ENCODE results near the gene ITGB1.
A peak's percentile ranks its signal among the peaks of the same experiment; 100 is the strongest.

ITGB1 gene

GRCh38 chr10:32970910-32971309 lies 12.9 kb upstream of the ITGB1 start:
- H3K4me1 ChIP-seq (ENCODE audit: control insufficient read depth in 2 of 2, insufficient read depth in 2 of 2, low read length in 2 of 2), result peaks cover 0 to 20% of the 10 kb centered on the region in 2 donors
- no peaks in the 10 kb centered on the region for H3K36me3 ChIP-seq (ENCODE audit: control insufficient read depth in 2 of 2, insufficient read depth in 2 of 2, low read length in 2 of 2)
- H3K27ac ChIP-seq (ENCODE audit: low read depth in 2 of 2, low read length in 2 of 2), result peak overlapping the region; percentile 71 to 76
- H3K27me3 ChIP-seq (ENCODE audit: control insufficient read depth in 2 of 2, insufficient read depth in 2 of 2, low read length in 2 of 2), result no peaks in the 10 kb centered on the region
- H3K4me3 ChIP-seq (ENCODE audit: low read length in 2 of 2), result peak overlapping the region in 1 of 2 donors; percentile 23
- H3K9ac ChIP-seq (ENCODE audit: low read depth in 1 of 2, low read length in 2 of 2), result no peak overlapping the region
- no peaks in the 10 kb centered on the region for H3K9me3 ChIP-seq (ENCODE audit: control insufficient read depth in 2 of 2, low read length in 2 of 2)

- H3K27ac ChIP-seq (ENCODE audit: low read depth in 2 of 2, low read length in 2 of 2), result no peak overlapping the region
- H3K9me3 ChIP-seq (ENCODE audit: control insufficient read depth in 2 of 2, low read length in 2 of 2), result no peaks in the 10 kb centered on the region
- H3K36me3 ChIP-seq (ENCODE audit: control insufficient read depth in 2 of 2, insufficient read depth in 2 of 2, low read length in 2 of 2), result no peaks in the 10 kb centered on the region
- H3K9ac ChIP-seq (ENCODE audit: low read depth in 1 of 2, low read length in 2 of 2), result no peak overlapping the region
- no peak overlapping the region for H3K4me3 ChIP-seq (ENCODE audit: low read length in 2 of 2)
- H3K27me3 ChIP-seq (ENCODE audit: control insufficient read depth in 2 of 2, insufficient read depth in 2 of 2, low read length in 2 of 2), result no peaks in the 10 kb centered on the region
- H3K4me1 ChIP-seq (ENCODE audit: control insufficient read depth in 2 of 2, insufficient read depth in 2 of 2, low read length in 2 of 2), result peaks cover 4 to 10% of the 10 kb centered on the region in 2 donors
These were observed 6.2 kb upstream of the ITGB1 start for GRCh38 chr10:32964270-32964669.

- Histone ChIP-seq H3K36me3 (ENCODE audit: control insufficient read depth in 2 of 2, insufficient read depth in 2 of 2, low read length in 2 of 2) (no peaks in the 10 kb centered on the region), H3K4me1 (ENCODE audit: control insufficient read depth in 2 of 2, insufficient read depth in 2 of 2, low read length in 2 of 2) (peaks cover 6 to 12% of the 10 kb centered on the region in 2 donors), H3K9me3 (ENCODE audit: control insufficient read depth in 2 of 2, low read length in 2 of 2) (no peaks in the 10 kb centered on the region), H3K27ac (ENCODE audit: low read depth in 2 of 2, low read length in 2 of 2) (no peak overlapping the region), H3K4me3 (ENCODE audit: low read length in 2 of 2) (no peak overlapping the region), H3K27me3 (ENCODE audit: control insufficient read depth in 2 of 2, insufficient read depth in 2 of 2, low read length in 2 of 2) (no peaks in the 10 kb centered on the region), H3K9ac (ENCODE audit: low read depth in 1 of 2, low read length in 2 of 2) (no peak overlapping the region)
These were observed 5.1 kb upstream of the ITGB1 start for GRCh38 chr10:32963096-32963495.

GRCh38 chr10:32962521-32962920 lies 4.5 kb upstream of the ITGB1 start:
- no peak overlapping the region for H3K27ac ChIP-seq (ENCODE audit: low read depth in 2 of 2, low read length in 2 of 2)
- H3K27me3 ChIP-seq (ENCODE audit: control insufficient read depth in 2 of 2, insufficient read depth in 2 of 2, low read length in 2 of 2), result no peaks in the 10 kb centered on the region
- H3K36me3 ChIP-seq (ENCODE audit: control insufficient read depth in 2 of 2, insufficient read depth in 2 of 2, low read length in 2 of 2), result no peaks in the 10 kb centered on the region
- no peak overlapping the region for H3K9ac ChIP-seq (ENCODE audit: low read depth in 1 of 2, low read length in 2 of 2)
- H3K4me3 ChIP-seq (ENCODE audit: low read length in 2 of 2), result no peak overlapping the region
- H3K9me3 ChIP-seq (ENCODE audit: control insufficient read depth in 2 of 2, low read length in 2 of 2), result no peaks in the 10 kb centered on the region
- peaks cover 6 to 12% of the 10 kb centered on the region in 2 donors for H3K4me1 ChIP-seq (ENCODE audit: control insufficient read depth in 2 of 2, insufficient read depth in 2 of 2, low read length in 2 of 2)

- Histone ChIP-seq H3K9ac (ENCODE audit: low read depth in 1 of 2, low read length in 2 of 2) (no peak overlapping the region), H3K9me3 (ENCODE audit: control insufficient read depth in 2 of 2, low read length in 2 of 2) (no peaks in the 10 kb centered on the region), H3K4me1 (ENCODE audit: control insufficient read depth in 2 of 2, insufficient read depth in 2 of 2, low read length in 2 of 2) (peaks cover 6 to 12% of the 10 kb centered on the region in 2 donors), H3K27ac (ENCODE audit: low read depth in 2 of 2, low read length in 2 of 2) (peak overlapping the region; percentile 62 to 69), H3K4me3 (ENCODE audit: low read length in 2 of 2) (peak overlapping the region in 1 of 2 donors; percentile 4), H3K27me3 (ENCODE audit: control insufficient read depth in 2 of 2, insufficient read depth in 2 of 2, low read length in 2 of 2) (no peaks in the 10 kb centered on the region), H3K36me3 (ENCODE audit: control insufficient read depth in 2 of 2, insufficient read depth in 2 of 2, low read length in 2 of 2) (no peaks in the 10 kb centered on the region)
These were observed 3.9 kb upstream of the ITGB1 start for GRCh38 chr10:32961895-32962369.

GRCh38 chr10:32961343-32961894 lies 3.4 kb upstream of the ITGB1 start:
- no peaks in the 10 kb centered on the region for H3K9me3 ChIP-seq (ENCODE audit: control insufficient read depth in 2 of 2, low read length in 2 of 2)

GRCh38 chr10:32960022-32960421 lies 2.0 kb upstream of the ITGB1 start:
- H3K4me1 ChIP-seq (ENCODE audit: control insufficient read depth in 2 of 2, insufficient read depth in 2 of 2, low read length in 2 of 2), result peaks cover 6 to 17% of the 10 kb centered on the region in 2 donors
- H3K4me3 ChIP-seq (ENCODE audit: low read length in 2 of 2), result peak overlapping the region in 1 of 2 donors; percentile 96
- no peaks in the 10 kb centered on the region for H3K27me3 ChIP-seq (ENCODE audit: control insufficient read depth in 2 of 2, insufficient read depth in 2 of 2, low read length in 2 of 2)
- H3K9me3 ChIP-seq (ENCODE audit: control insufficient read depth in 2 of 2, low read length in 2 of 2), result no peaks in the 10 kb centered on the region
- H3K36me3 ChIP-seq (ENCODE audit: control insufficient read depth in 2 of 2, insufficient read depth in 2 of 2, low read length in 2 of 2), result no peaks in the 10 kb centered on the region
- H3K9ac ChIP-seq (ENCODE audit: low read depth in 1 of 2, low read length in 2 of 2), result no peak overlapping the region
- H3K27ac ChIP-seq (ENCODE audit: low read depth in 2 of 2, low read length in 2 of 2), result peak overlapping the region in 1 of 2 donors; percentile 9

More at GRCh38 chr10:32961343-32961894, 3.4 kb upstream of the ITGB1 start:
- no peaks in the 10 kb centered on the region for H3K36me3 ChIP-seq (ENCODE audit: control insufficient read depth in 2 of 2, insufficient read depth in 2 of 2, low read length in 2 of 2)
- peak overlapping the region; percentile 62 to 69 for H3K27ac ChIP-seq (ENCODE audit: low read depth in 2 of 2, low read length in 2 of 2)
- no peaks in the 10 kb centered on the region for H3K27me3 ChIP-seq (ENCODE audit: control insufficient read depth in 2 of 2, insufficient read depth in 2 of 2, low read length in 2 of 2)
- H3K9ac ChIP-seq (ENCODE audit: low read depth in 1 of 2, low read length in 2 of 2), result no peak overlapping the region
- no peak overlapping the region for H3K4me3 ChIP-seq (ENCODE audit: low read length in 2 of 2)
- H3K4me1 ChIP-seq (ENCODE audit: control insufficient read depth in 2 of 2, insufficient read depth in 2 of 2, low read length in 2 of 2), result peaks cover 6 to 12% of the 10 kb centered on the region in 2 donors

GRCh38 chr10:32959006-32959920 lies 1.2 kb upstream of the ITGB1 start:
- Histone ChIP-seq H3K4me1 (ENCODE audit: control insufficient read depth in 2 of 2, insufficient read depth in 2 of 2, low read length in 2 of 2) (peaks cover 12 to 24% of the 10 kb centered on the region in 2 donors), H3K36me3 (ENCODE audit: control insufficient read depth in 2 of 2, insufficient read depth in 2 of 2, low read length in 2 of 2) (no peaks in the 10 kb centered on the region)

GRCh38 chr10:32957341-32958084 lies 517 bp downstream of the ITGB1 start:
- H3K27ac ChIP-seq (ENCODE audit: low read depth in 2 of 2, low read length in 2 of 2), result peak overlapping the region; percentile 90 to 93
- peaks cover 12 to 27% of the 10 kb centered on the region in 2 donors for H3K4me1 ChIP-seq (ENCODE audit: control insufficient read depth in 2 of 2, insufficient read depth in 2 of 2, low read length in 2 of 2)

More at GRCh38 chr10:32959006-32959920, 1.2 kb upstream of the ITGB1 start:
- H3K4me3 ChIP-seq (ENCODE audit: low read length in 2 of 2), result peak overlapping the region; percentile 95 to 96
- no peaks in the 10 kb centered on the region for H3K27me3 ChIP-seq (ENCODE audit: control insufficient read depth in 2 of 2, insufficient read depth in 2 of 2, low read length in 2 of 2)
- H3K27ac ChIP-seq (ENCODE audit: low read depth in 2 of 2, low read length in 2 of 2), result peak overlapping the region; percentile 93 to 95
- no peaks in the 10 kb centered on the region for H3K9me3 ChIP-seq (ENCODE audit: control insufficient read depth in 2 of 2, low read length in 2 of 2)
- H3K9ac ChIP-seq (ENCODE audit: low read depth in 1 of 2, low read length in 2 of 2), result peak overlapping the region; percentile 97 to 99

More at GRCh38 chr10:32957341-32958084, 517 bp downstream of the ITGB1 start:
- Histone ChIP-seq H3K9me3 (ENCODE audit: control insufficient read depth in 2 of 2, low read length in 2 of 2) (no peaks in the 10 kb centered on the region), H3K9ac (ENCODE audit: low read depth in 1 of 2, low read length in 2 of 2) (peak overlapping the region; percentile 86 to 99), H3K4me3 (ENCODE audit: low read length in 2 of 2) (peak overlapping the region; percentile 81 to 95), H3K36me3 (ENCODE audit: control insufficient read depth in 2 of 2, insufficient read depth in 2 of 2, low read length in 2 of 2) (no peaks in the 10 kb centered on the region), H3K27me3 (ENCODE audit: control insufficient read depth in 2 of 2, insufficient read depth in 2 of 2, low read length in 2 of 2) (no peaks in the 10 kb centered on the region)
